Left lung (tissue), 14 donors: Measurements from ENCODE around the gene MTF1. TPM values are rescaled to one million over a fixed set of nuclear protein-coding genes. Genes with fewer than 3 reads are reported as not detected.
A peak's percentile ranks its signal among the peaks of the same experiment; 100 is the strongest.
"Not testable (repeated sequence)": the region's sequence is repeated elsewhere in the genome, so short reads cannot be mapped to it uniquely, and the experiment has no call there.

ENCODE experiments used
- ATAC-seq: fragments of 200-7000 bp; cut with Tn5 transposase; one replicate; pipeline ENCODE4 v1.9.1; 2020; ENCODE audit warnings: moderate library complexity
- DNase-seq, 4 donors: peaks; one replicate each; pipeline ENCODE4 v3.0.0-alpha.2; 2013 to 2020
- H3K27ac ChIP-seq, 2 donors: fragments of 200-600 bp; sonication (generic) in 1 of 2; one replicate each; pipeline versions ENCODE4 v1.5.0 to v1.8.0; 2020 to 2021
- H3K27me3 ChIP-seq, 2 donors: fragments of 200-600 bp; sonication (generic) in 1 of 2; one replicate each; pipeline versions ENCODE4 v1.5.0 to v1.8.0; 2020 to 2021
- H3K36me3 ChIP-seq, 2 donors: fragments of 200-600 bp; sonication (generic) in 1 of 2; one replicate each; pipeline versions ENCODE4 v1.5.0 to v1.8.0; 2020 to 2021
- H3K4me1 ChIP-seq, 2 donors: fragments of 200-600 bp; one replicate each; pipeline ENCODE4 v1.8.0; 2021
- H3K4me3 ChIP-seq, 2 donors: fragments of 200-600 bp; sonication (generic) in 1 of 2; one replicate each; pipeline versions ENCODE4 v1.5.0 to v1.8.0; 2020 to 2021; ENCODE audit warnings: mild to moderate bottlenecking in 1 of 2
- H3K9me3 ChIP-seq, 2 donors: fragments of 200-600 bp; sonication (generic) in 1 of 2; one replicate each; pipeline versions ENCODE4 v1.5.0 to v1.8.0; 2020 to 2021
- CTCF ChIP-seq, 2 donors: fragments of 200-600 bp; sonication (generic) in 1 of 2; IDR thresholded peaks; one replicate each; pipeline versions ENCODE4 v1.5.0 to v1.8.0; 2021; ENCODE audit warnings: antibody characterized with exemption in 2 of 2
- intact Hi-C, 2 donors: fragments of 100-400 bp; cut with DNase I; formaldehyde crosslinking; loops; one replicate each; pipeline versions ENCODE4 v1.11.2 to v1.14.2; 2022
- long read RNA-seq, 12 donors: library from polyadenylated mRNA in 2 of 12; unstranded in 2 of 12; transcript quantifications; one replicate each; pipeline ENCODE4 v2.0.0 and lab custom pipeline, GENCODE V29; 2019 to 2026
- polyA plus RNA-seq, 6 donors: library from polyadenylated mRNA; unstranded; fragments of 120-200 nt; gene quantifications; one replicate each; pipeline ENCODE4 v1.2.1, GENCODE V29; 2013; ENCODE audit not compliant: insufficient read length in 6 of 6
- total RNA-seq, 2 donors: library from RNA; stranded (reverse); fragmentation: NEBNext Ultra II Directional; extraction: Animal tissue kit (Norgen Biotek cat#: 25700); gene quantifications; one replicate each; pipeline ENCODE4 v1.2.1, GENCODE V29; 2021
- donor health status: DM: no; HTN: yes; CAD: no.
- donor health status: DM: no; HTN: no; CAD: no.

The MTF1 gene
- total RNA-seq (10 to 100 TPM; 16.8 to 37.4 TPM), polyA plus RNA-seq (1 to 10 TPM; 7.5 to 9.6 (median 8.9) TPM)
- long read RNA-seq, donor 1, result 0 reads
- long read RNA-seq, donor 2, result 0 reads
- long read RNA-seq, donor 3, result 0 reads
- long read RNA-seq, donor 4, full-length matches to known transcripts, result 2 of 2 reads
- long read RNA-seq, donor 4, partial matches to known transcripts, result 0 of 2 reads
- long read RNA-seq, donor 4, other reads (novel, unspliced or antisense), result 0 of 2 reads
- long read RNA-seq, donor 5, result 0 reads
- long read RNA-seq, donor 6, result 0 reads
- long read RNA-seq, donor 7, result 0 reads
- long read RNA-seq, donor 8, partial matches to known transcripts, result 9 of 9 reads
- long read RNA-seq, donor 8, other reads (novel, unspliced or antisense), result 0 of 9 reads
- long read RNA-seq, donor 9, result 0 reads
- long read RNA-seq, donor 10, partial matches to known transcripts, result 1 of 3 reads
- long read RNA-seq, donor 10, other reads (novel, unspliced or antisense), result 2 of 3 reads
- long read RNA-seq, donor 11, full-length matches to known transcripts, result 1 of 1 reads
- long read RNA-seq, donor 11, partial matches to known transcripts, result 0 of 1 reads
- long read RNA-seq, donor 11, other reads (novel, unspliced or antisense), result 0 of 1 reads
- long read RNA-seq, donor 12, result 0 reads

GRCh38 chr1:37859507-37860345, at the start of gene MTF1:
Gene MTF1, minus strand, starts transcription at chr1:37859592. Its CDS starts 1,934 bp downstream, at chr1:37857658.
- ATAC-seq (peak; percentile 99), DNase-seq (peak; percentile 98 to 99 (median 98))
- peak; percentile 92 to 94 for TF ChIP-seq CTCF (IDR thresholded peaks at IDR 0.05)
- Histone ChIP-seq H3K4me3 (peak within 1 kb of the TSS; percentile 68 to 90), H3K4me1 (peaks cover 10 to 63% of the 10 kb centered on the region in 2 donors), H3K9me3 (no peaks in the 10 kb centered on the region), H3K27ac (peak within 1 kb of the TSS; percentile 73 to 96), H3K27me3 (no peaks in the 10 kb centered on the region), H3K36me3 (peaks cover 0 to 65% of the 10 kb centered on the region in 2 donors)
- intact Hi-C loops, result no loop called here

GRCh38 chr1:37908531-37908930, 49.1 kb upstream of the MTF1 start:
- DNase-seq, ATAC-seq, H3K27ac ChIP-seq, H3K27me3 ChIP-seq, H3K4me1 ChIP-seq, H3K4me3 ChIP-seq, intact Hi-C loops: not testable (repeated sequence)
- peaks cover 0 to 22% of the 10 kb centered on the region in 2 donors for H3K36me3 ChIP-seq
- peaks cover 0 to 22% of the 10 kb centered on the region in 2 donors for H3K9me3 ChIP-seq

- Histone ChIP-seq H3K9me3 (peaks cover 0 to 22% of the 10 kb centered on the region in 2 donors), H3K36me3 (peaks cover 0 to 20% of the 10 kb centered on the region in 2 donors)
- H3K27ac ChIP-seq, intact Hi-C loops, H3K27me3 ChIP-seq, DNase-seq, ATAC-seq, H3K4me1 ChIP-seq, H3K4me3 ChIP-seq: not testable (repeated sequence)
These were observed 48.2 kb upstream of the MTF1 start for GRCh38 chr1:37907416-37908125.

GRCh38 chr1:37906591-37906990, 47.2 kb upstream of the MTF1 start:
- DNase-seq, ATAC-seq, H3K4me3 ChIP-seq, H3K27ac ChIP-seq, H3K27me3 ChIP-seq, intact Hi-C loops, H3K4me1 ChIP-seq: not testable (repeated sequence)
- Histone ChIP-seq H3K36me3 (peaks cover 0 to 10% of the 10 kb centered on the region in 2 donors), H3K9me3 (peaks cover 0 to 15% of the 10 kb centered on the region in 2 donors)

- intact Hi-C loops, result no loop called here
- Histone ChIP-seq H3K27me3 (no peaks in the 10 kb centered on the region), H3K9me3 (peaks cover 0 to 13% of the 10 kb centered on the region in 2 donors), H3K36me3 (peaks cover 0 to 10% of the 10 kb centered on the region in 2 donors), H3K27ac (no peak overlapping the region), H3K4me1 (peaks cover 0 to 13% of the 10 kb centered on the region in 2 donors), H3K4me3 (no peak overlapping the region)
- no peak for TF ChIP-seq CTCF (IDR thresholded peaks at IDR 0.05)
- DNase-seq (no peak), ATAC-seq (no peak)
These were observed 46.3 kb upstream of the MTF1 start for GRCh38 chr1:37905727-37906126.

GRCh38 chr1:37903921-37904320, 44.5 kb upstream of the MTF1 start:
- DNase-seq, H3K27ac ChIP-seq, intact Hi-C loops, H3K4me3 ChIP-seq, H3K27me3 ChIP-seq, ATAC-seq: not testable (repeated sequence)
- H3K9me3 ChIP-seq, result peaks cover 0 to 13% of the 10 kb centered on the region in 2 donors
- peaks cover 0 to 13% of the 10 kb centered on the region in 2 donors for H3K4me1 ChIP-seq
- peaks cover 0 to 10% of the 10 kb centered on the region in 2 donors for H3K36me3 ChIP-seq
